HL-60 (cell line): Measurements from ENCODE around the gene FKBP6.
"Not testable (repeated sequence)": the region's sequence is repeated elsewhere in the genome, so short reads cannot be mapped to it uniquely, and the experiment has no call there.

Source experiments
- DNase-seq, 2 experiments: peaks; one replicate each; pipeline ENCODE4 v3.0.0-alpha.2; 2010 to 2020; ENCODE audit warnings: low read depth in 1 of 2, low spot score in 1 of 2
- H3K27ac ChIP-seq: fragments of 250-450 bp; sonication (Bioruptor Pico); replicated peaks from 2 replicates; pipeline ENCODE4 v1.5.1; 2020; ENCODE audit warnings: mild to moderate bottlenecking, moderate library complexity
- H3K27me3 ChIP-seq: fragments of 250-450 bp; sonication (Bioruptor Pico); 2 replicates; pipeline ENCODE4 v1.5.1; 2021; ENCODE audit warnings: mild to moderate bottlenecking, moderate library complexity; ENCODE audit not compliant: insufficient read depth, poor library complexity, severe bottlenecking
- H3K4me3 ChIP-seq: replicated peaks from 2 replicates; pipeline ENCODE4 v1.5.1; 2011; ENCODE audit warnings: mild to moderate bottlenecking, control low read depth, low read length; ENCODE audit not compliant: insufficient read depth
- CTCF ChIP-seq: IDR thresholded peaks from one replicate; pipeline ENCODE4 v1.5.1; 2011; ENCODE audit warnings: low read length, control low read depth, inconsistent platforms; ENCODE audit not compliant: insufficient read depth
- GABPA ChIP-seq: IDR thresholded peaks from 2 replicates; pipeline ENCODE4 v1.6.1; 2012; ENCODE audit warnings: low read depth
- POLR2AphosphoS5 ChIP-seq: IDR thresholded peaks from 2 replicates; pipeline ENCODE4 v1.6.1; 2012; ENCODE audit warnings: low read depth
- REST ChIP-seq: IDR thresholded peaks from 2 replicates; pipeline ENCODE4 v1.6.1; 2012; ENCODE audit warnings: low read depth; ENCODE audit not compliant: insufficient replicate concordance
- SPI1 ChIP-seq: IDR thresholded peaks from 2 replicates; pipeline ENCODE4 v1.6.1; 2012; ENCODE audit warnings: low read depth, mild to moderate bottlenecking, borderline replicate concordance

Gene FKBP6

GRCh38 chr7:73359746-73360375 is 31.9 kb downstream of the FKBP6 start:
- TF ChIP-seq REST (no peak), CTCF (no peak), SPI1 (no peak), GABPA (no peak), POLR2AphosphoS5 (no peak)
- Histone ChIP-seq H3K4me3 (no peak overlapping the region), H3K27me3 (no peaks in the 10 kb centered on the region), H3K27ac (no peak overlapping the region)
- no peak for DNase-seq

- H3K27me3 ChIP-seq, H3K4me3 ChIP-seq, DNase-seq, H3K27ac ChIP-seq: not testable (repeated sequence)
Observed at GRCh38 chr7:73360590-73360989, 32.6 kb downstream of the FKBP6 start.

GRCh38 chr7:73363225-73364005 is 35.5 kb downstream of the FKBP6 start:
- Histone ChIP-seq H3K27me3 (no peaks in the 10 kb centered on the region), H3K4me3 (no peak overlapping the region), H3K27ac (no peak overlapping the region)
- no peak for DNase-seq
- TF ChIP-seq REST (no peak), POLR2AphosphoS5 (no peak), GABPA (no peak), SPI1 (no peak), CTCF (no peak)

- Histone ChIP-seq H3K27ac (no peak overlapping the region), H3K27me3 (no peaks in the 10 kb centered on the region), H3K4me3 (no peak overlapping the region)
- DNase-seq = no peak
- no peak for TF ChIP-seq POLR2AphosphoS5
- TF ChIP-seq SPI1 = no peak
- no peak for TF ChIP-seq REST
- TF ChIP-seq CTCF = no peak
- TF ChIP-seq GABPA = no peak
Observed at GRCh38 chr7:73364006-73364728, 36.2 kb downstream of the FKBP6 start.
